Subcutaneous abdominal adipose tissue (tissue), 5 donors: ENCODE results near the gene OCIAD2.

Experiments
- H3K27ac ChIP-seq: one replicate; pipeline ENCODE4 v1.7.0; 2013; ENCODE audit warnings: low read depth, mild to moderate bottlenecking, inconsistent platforms, low read length, moderate library complexity
- H3K27me3 ChIP-seq, 5 donors: one replicate each; pipeline ENCODE4 v1.7.0; 2013; ENCODE audit warnings: low read length in 5 of 5, inconsistent platforms in 1 of 5; ENCODE audit not compliant: control insufficient read depth in 5 of 5, insufficient read depth in 4 of 5
- H3K36me3 ChIP-seq, 5 donors: one replicate each; pipeline ENCODE4 v1.7.0; 2013; ENCODE audit warnings: low read length in 5 of 5; ENCODE audit not compliant: control insufficient read depth in 5 of 5, insufficient read depth in 5 of 5
- H3K4me1 ChIP-seq, 5 donors: one replicate each; pipeline ENCODE4 v1.7.0; 2013; ENCODE audit warnings: low read length in 5 of 5, mild to moderate bottlenecking in 3 of 5, moderate library complexity in 1 of 5; ENCODE audit not compliant: control insufficient read depth in 5 of 5, insufficient read depth in 5 of 5
- H3K4me3 ChIP-seq, 5 donors: one replicate each; pipeline ENCODE4 v1.7.0; 2013; ENCODE audit warnings: low read length in 5 of 5, low read depth in 1 of 5
- H3K9ac ChIP-seq, 5 donors: one replicate each; pipeline ENCODE4 v1.7.0; 2013; ENCODE audit warnings: low read length in 5 of 5, mild to moderate bottlenecking in 4 of 5, moderate library complexity in 3 of 5
- H3K9me3 ChIP-seq, 5 donors: one replicate each; pipeline ENCODE4 v1.7.0; 2013; ENCODE audit warnings: low read length in 5 of 5; ENCODE audit not compliant: control insufficient read depth in 5 of 5
- donor health status: healthy.
- donor health status: healthy.
- donor health status: healthy.
- donor health status: healthy.
- donor health status: healthy.

The OCIAD2 gene

GRCh38 chr4:48909697-48910096 lies 3.1 kb upstream of the OCIAD2 start:
- Histone ChIP-seq H3K9me3 (no peaks in the 10 kb centered on the region), H3K36me3 (no peaks in the 10 kb centered on the region), H3K4me3 (no peak overlapping the region), H3K27me3 (peaks cover 0 to 5% (median 0%) of the 10 kb centered on the region in 5 donors), H3K4me1 (peaks cover 0 to 18% (median 14%) of the 10 kb centered on the region in 5 donors), H3K27ac (no peak overlapping the region), H3K9ac (no peak overlapping the region)

GRCh38 chr4:48908687-48909086 lies 2.1 kb upstream of the OCIAD2 start:
- H3K27me3 ChIP-seq = peaks cover 0 to 5% (median 0%) of the 10 kb centered on the region in 5 donors
- H3K4me1 ChIP-seq = peaks cover 0 to 18% (median 14%) of the 10 kb centered on the region in 5 donors
- no peak overlapping the region for H3K27ac ChIP-seq
- H3K4me3 ChIP-seq = no peak overlapping the region
- no peaks in the 10 kb centered on the region for H3K9me3 ChIP-seq
- no peaks in the 10 kb centered on the region for H3K36me3 ChIP-seq
- H3K9ac ChIP-seq = no peak overlapping the region

DNA sequence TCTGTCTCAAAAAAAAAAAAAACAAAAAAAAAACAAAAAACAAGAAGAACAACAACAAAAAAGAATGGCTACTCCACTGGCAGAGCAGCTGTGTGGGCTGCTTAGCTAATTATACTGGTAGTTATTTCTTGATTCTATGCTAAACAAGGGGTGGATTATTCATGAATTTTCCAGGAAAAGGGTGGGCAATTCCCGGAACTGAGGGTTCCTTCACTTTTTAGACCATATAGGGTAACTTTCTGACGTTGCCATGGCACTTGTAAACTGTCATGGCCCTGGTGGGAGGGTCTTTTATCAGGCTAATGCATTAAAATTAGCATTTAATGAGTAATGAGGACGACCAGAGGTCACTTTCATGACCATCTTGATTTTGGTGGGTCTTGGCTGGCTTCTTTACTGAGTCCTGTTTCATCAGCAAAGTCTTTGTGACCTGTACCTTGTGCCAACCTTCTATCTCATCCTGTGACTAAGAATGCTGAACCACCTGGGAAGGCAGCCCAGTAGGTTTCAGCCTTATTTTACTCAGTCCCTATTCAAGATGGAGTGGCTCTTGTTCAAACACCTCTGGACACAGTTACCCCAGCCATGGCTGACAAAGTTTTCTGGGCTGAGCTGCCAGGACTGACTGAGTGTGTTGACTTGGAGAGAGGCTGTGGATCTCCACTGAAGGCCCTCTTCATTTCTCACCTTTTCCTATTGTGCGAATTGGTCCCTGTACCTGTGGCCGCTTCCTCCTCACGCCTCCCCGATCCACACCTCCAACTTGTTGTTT lies 1.3 kb upstream of the OCIAD2 start:
- H3K27ac ChIP-seq = no peak overlapping the region
- H3K27me3 ChIP-seq = peaks cover 0 to 5% (median 0%) of the 10 kb centered on the region in 5 donors
- H3K4me1 ChIP-seq = peaks cover 0 to 18% (median 14%) of the 10 kb centered on the region in 5 donors
- no peaks in the 10 kb centered on the region for H3K9me3 ChIP-seq
- no peaks in the 10 kb centered on the region for H3K36me3 ChIP-seq
- H3K4me3 ChIP-seq = no peak overlapping the region
- H3K9ac ChIP-seq = no peak overlapping the region

- Histone ChIP-seq H3K36me3 (peaks cover 0 to 5% (median 4%) of the 10 kb centered on the region in 5 donors), H3K27me3 (peaks cover 0 to 5% (median 0%) of the 10 kb centered on the region in 5 donors), H3K4me1 (peaks cover 0 to 18% (median 14%) of the 10 kb centered on the region in 5 donors), H3K27ac (no peak overlapping the region), H3K9ac (peak overlapping the region in 1 of 5 donors; percentile 62), H3K4me3 (peak overlapping the region; percentile 59 to 78 (median 70)), H3K9me3 (no peaks in the 10 kb centered on the region)
Measured at GRCh38 chr4:48905363-48906015, 1.1 kb downstream of the OCIAD2 start.

GRCh38 chr4:48904541-48905142 lies 1.9 kb downstream of the OCIAD2 start:
- H3K27me3 ChIP-seq = peaks cover 0 to 5% (median 0%) of the 10 kb centered on the region in 5 donors
- H3K9ac ChIP-seq = no peak overlapping the region
- H3K9me3 ChIP-seq = no peaks in the 10 kb centered on the region
- no peak overlapping the region for H3K4me3 ChIP-seq
- H3K27ac ChIP-seq = no peak overlapping the region
- H3K4me1 ChIP-seq = peaks cover 0 to 18% (median 14%) of the 10 kb centered on the region in 5 donors
- H3K36me3 ChIP-seq = peaks cover 0 to 5% (median 4%) of the 10 kb centered on the region in 5 donors

GRCh38 chr4:48904101-48904500 lies 2.5 kb downstream of the OCIAD2 start:
- Histone ChIP-seq H3K36me3 (peaks cover 0 to 5% (median 4%) of the 10 kb centered on the region in 5 donors), H3K27me3 (peaks cover 0 to 5% (median 0%) of the 10 kb centered on the region in 5 donors), H3K9ac (no peak overlapping the region), H3K9me3 (no peaks in the 10 kb centered on the region), H3K4me3 (no peak overlapping the region), H3K27ac (no peak overlapping the region), H3K4me1 (peaks cover 0 to 18% (median 14%) of the 10 kb centered on the region in 5 donors)

DNA sequence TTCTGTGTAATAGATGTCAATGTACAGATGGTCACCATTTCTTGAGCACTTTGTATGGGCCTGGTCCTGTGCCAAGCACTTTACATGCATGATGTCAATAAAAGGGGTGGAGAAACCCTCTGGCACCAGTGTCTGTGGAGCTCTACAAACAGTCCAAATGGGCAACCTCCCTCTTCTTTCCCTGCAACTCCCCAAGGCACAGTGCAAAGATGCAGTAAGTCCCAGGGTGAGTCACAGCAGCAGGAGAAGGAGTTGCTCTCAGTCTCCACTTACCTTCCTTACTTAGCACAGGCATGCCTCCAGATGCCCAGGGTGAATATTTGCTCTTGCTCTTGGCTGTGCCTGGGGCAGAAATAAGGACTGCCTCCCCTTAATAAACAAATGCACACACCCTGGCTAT lies 4.3 kb downstream of the OCIAD2 start:
- Histone ChIP-seq H3K9ac (no peak overlapping the region), H3K27me3 (peaks cover 0 to 5% (median 0%) of the 10 kb centered on the region in 5 donors), H3K9me3 (no peaks in the 10 kb centered on the region), H3K4me1 (peaks cover 0 to 18% (median 14%) of the 10 kb centered on the region in 5 donors), H3K27ac (no peak overlapping the region), H3K36me3 (peaks cover 0 to 5% (median 4%) of the 10 kb centered on the region in 5 donors), H3K4me3 (no peak overlapping the region)

DNA sequence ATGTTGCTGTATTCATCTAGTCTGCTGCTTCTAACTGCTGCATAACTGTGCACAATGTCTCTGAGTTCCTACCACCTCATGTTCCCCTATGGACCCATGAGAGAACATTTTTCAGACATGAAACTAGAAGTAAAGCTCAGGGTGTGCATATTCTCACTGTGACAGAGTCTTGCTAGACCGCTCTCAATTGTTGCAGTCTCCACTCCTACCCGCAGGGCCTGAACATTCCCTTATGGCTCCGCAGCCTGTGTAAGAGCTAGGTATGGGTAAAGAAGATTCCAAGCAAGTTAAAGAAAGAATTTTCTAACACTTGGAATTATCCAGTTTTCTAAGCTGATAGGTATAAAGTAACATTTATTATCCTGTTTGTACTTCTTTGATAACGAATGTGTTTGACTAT lies 5.4 kb downstream of the OCIAD2 start:
- Histone ChIP-seq H3K9me3 (no peaks in the 10 kb centered on the region), H3K4me3 (no peak overlapping the region), H3K4me1 (peaks cover 0 to 10% (median 5%) of the 10 kb centered on the region in 5 donors), H3K27ac (no peak overlapping the region), H3K36me3 (peaks cover 0 to 9% (median 4%) of the 10 kb centered on the region in 5 donors), H3K9ac (no peak overlapping the region), H3K27me3 (peaks cover 0 to 5% (median 0%) of the 10 kb centered on the region in 5 donors)

- Histone ChIP-seq H3K27ac (no peak overlapping the region), H3K27me3 (no peaks in the 10 kb centered on the region), H3K36me3 (peaks cover 0 to 9% (median 4%) of the 10 kb centered on the region in 5 donors), H3K4me3 (no peak overlapping the region), H3K9me3 (no peaks in the 10 kb centered on the region), H3K4me1 (no peaks in the 10 kb centered on the region), H3K9ac (no peak overlapping the region)
Measured at GRCh38 chr4:48899950-48900349, 6.6 kb downstream of the OCIAD2 start.

GRCh38 chr4:48899432-48899749 lies 7.2 kb downstream of the OCIAD2 start:
- Histone ChIP-seq H3K27ac (no peak overlapping the region), H3K9me3 (no peaks in the 10 kb centered on the region), H3K4me1 (no peaks in the 10 kb centered on the region), H3K36me3 (peaks cover 0 to 11% (median 4%) of the 10 kb centered on the region in 5 donors), H3K27me3 (no peaks in the 10 kb centered on the region), H3K9ac (no peak overlapping the region), H3K4me3 (no peak overlapping the region)
